Measurements from ENCODE around the gene DIP2C.

DIP2C gene

DNA sequence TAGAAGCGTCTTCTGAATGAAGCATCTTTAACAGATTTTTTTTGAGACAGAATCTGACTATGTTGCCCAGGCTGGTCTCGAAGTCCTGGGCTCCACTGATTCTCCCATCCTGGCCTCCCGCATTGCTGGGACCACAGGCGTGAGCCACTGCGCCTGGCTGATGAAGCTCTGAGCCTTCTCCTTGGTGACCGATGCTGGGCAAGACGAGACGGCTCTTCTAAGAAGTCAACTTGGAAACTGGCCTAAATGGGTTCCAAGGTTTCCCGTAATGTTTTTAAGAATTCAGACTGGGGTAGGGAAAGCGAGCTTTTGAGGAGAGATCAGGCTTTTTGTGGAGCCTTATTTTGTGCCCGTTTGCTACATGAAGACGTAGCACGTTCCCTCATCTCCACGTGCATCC is 329.7 kb downstream of the DIP2C start:
- TF ChIP-seq, protein P1, sequence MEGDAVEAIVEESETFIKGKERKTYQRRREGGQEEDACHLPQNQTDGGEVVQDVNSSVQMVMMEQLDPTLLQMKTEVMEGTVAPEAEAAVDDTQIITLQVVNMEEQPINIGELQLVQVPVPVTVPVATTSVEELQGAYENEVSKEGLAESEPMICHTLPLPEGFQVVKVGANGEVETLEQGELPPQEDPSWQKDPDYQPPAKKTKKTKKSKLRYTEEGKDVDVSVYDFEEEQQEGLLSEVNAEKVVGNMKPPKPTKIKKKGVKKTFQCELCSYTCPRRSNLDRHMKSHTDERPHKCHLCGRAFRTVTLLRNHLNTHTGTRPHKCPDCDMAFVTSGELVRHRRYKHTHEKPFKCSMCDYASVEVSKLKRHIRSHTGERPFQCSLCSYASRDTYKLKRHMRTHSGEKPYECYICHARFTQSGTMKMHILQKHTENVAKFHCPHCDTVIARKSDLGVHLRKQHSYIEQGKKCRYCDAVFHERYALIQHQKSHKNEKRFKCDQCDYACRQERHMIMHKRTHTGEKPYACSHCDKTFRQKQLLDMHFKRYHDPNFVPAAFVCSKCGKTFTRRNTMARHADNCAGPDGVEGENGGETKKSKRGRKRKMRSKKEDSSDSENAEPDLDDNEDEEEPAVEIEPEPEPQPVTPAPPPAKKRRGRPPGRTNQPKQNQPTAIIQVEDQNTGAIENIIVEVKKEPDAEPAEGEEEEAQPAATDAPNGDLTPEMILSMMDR (IDR thresholded peaks at IDR 0.05; ENCODE audit: low read length, missing control alignments) = no peak
- H3K4me3 ChIP-seq (replicated peaks; ENCODE audit: low read depth, low read length) = no peak overlapping the region
- no peak for DNase-seq (ENCODE audit: low read depth)

DNA sequence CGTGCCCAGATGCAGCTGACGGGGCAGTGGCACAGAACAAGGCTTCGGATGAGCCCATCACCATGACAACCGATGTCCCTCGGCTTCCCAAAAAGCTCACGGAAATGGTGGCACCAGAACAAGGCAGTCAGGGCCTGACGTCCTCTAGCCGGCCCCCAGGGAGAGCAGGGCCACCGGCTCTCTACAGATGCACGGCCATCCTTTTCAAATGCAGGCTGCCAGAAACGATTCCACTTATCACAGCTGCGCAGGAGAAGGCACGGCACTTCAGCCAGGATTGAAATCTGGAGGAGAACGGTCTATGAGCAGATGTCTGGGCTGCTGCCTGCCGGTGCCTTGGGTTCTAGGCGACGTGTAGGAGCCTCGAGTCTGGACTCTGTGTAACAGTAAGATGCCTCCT is 330.4 kb downstream of the DIP2C start:
- no peak overlapping the region for H3K4me3 ChIP-seq (replicated peaks; ENCODE audit: low read depth, low read length)
- TF ChIP-seq, protein P1 (IDR thresholded peaks at IDR 0.05; ENCODE audit: low read length, missing control alignments) = no peak
- no peak for DNase-seq (ENCODE audit: low read depth)

DNA sequence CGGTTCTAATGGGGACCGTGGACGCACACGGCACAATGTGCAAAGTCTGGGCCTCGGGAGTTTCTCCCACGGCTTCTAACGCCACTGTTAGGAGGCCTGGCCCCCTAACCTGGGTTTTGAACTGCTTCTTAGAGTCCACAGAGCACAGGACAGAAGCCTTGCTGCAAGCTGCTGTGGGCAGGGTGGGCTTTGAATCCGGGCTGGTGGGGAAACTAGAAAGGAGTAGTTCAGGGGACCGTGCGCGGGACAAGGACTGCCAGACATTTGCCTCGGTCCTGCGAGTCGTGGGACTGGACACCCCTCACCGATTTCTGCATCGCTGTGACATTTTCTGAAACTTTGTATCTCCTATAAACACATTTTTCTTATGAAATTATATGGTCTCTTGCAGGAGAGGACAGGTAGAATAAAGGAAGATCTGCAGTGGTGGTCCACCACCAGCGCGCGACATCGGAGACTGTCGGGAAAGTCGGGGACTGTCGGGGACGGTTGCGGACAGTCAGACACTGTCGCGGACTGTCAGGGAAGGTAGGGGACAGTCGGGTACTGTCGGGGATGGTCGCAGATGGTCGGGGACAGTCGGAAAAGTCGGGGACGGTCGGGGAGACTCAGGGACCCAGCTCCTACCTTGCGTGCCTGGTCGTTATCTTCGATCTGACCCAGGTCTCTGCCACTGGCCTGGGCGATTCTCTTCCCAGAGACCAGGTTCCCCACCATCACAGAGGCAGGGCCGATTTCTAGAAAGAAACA is 332.1 kb downstream of the DIP2C start:
- H3K4me3 ChIP-seq (replicated peaks; ENCODE audit: low read depth, low read length) = no peak overlapping the region
- DNase-seq (ENCODE audit: low read depth) = no peak
- TF ChIP-seq, protein P1 (IDR thresholded peaks at IDR 0.05; ENCODE audit: low read length, missing control alignments) = no peak

DNA sequence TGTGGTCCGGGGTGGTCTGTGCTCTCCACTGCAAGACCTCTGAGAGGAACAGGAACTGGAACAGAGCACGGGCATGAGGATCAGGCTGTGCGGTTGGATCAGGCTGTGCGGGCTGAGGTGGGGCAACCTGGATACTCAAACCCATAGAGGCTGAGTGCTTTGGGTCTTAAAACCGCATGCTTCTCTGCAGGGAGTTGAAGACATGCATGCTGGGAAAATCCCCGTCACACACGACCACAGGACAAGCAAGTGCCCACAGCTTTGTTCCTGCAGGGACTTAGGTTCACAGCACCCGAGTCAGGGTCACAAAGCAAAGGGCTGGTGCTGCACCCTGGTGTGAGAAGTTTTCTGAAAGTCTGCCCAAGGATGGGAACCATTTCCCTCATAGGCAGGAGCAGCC is 333.0 kb downstream of the DIP2C start:
- H3K4me3 ChIP-seq (replicated peaks; ENCODE audit: low read depth, low read length) = no peak overlapping the region
- TF ChIP-seq, protein P1 (IDR thresholded peaks at IDR 0.05; ENCODE audit: low read length, missing control alignments) = no peak
- DNase-seq (ENCODE audit: low read depth) = no peak

DNA sequence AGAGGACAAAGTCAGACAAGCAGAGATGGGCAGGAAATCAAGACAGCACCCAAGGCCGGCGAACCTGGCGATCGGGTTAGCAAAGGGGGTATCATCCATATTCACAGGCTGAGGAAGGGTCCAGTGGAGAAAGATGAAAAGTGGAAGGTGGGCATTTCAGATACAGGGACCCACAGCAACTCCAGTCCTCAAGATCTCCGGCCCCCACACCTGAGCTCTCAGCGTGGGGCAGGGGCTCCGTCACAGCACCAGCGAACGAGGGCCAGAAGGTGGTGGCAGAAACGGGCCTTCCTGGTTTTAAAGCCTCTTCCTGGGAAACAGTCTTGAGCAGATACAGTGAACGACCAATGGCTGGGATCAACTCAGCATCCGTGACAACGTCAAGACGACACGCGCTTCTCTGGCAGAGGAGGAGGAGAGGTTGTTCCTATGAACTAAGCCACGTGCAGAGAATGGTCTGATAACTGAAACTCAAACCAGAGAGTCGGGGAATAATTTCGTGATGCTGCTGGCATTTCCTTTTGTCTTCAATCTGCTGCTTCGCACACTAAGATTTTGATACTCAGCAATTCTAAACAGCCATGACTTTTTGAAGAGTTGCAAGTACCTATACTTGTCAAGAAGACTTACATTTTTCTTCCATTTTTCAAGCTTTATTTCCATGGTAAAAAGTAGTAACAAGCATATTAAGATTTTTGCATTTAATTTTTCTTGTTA is 334.4 kb downstream of the DIP2C start:
- H3K4me3 ChIP-seq (replicated peaks; ENCODE audit: low read depth, low read length) = no peak overlapping the region

DNA sequence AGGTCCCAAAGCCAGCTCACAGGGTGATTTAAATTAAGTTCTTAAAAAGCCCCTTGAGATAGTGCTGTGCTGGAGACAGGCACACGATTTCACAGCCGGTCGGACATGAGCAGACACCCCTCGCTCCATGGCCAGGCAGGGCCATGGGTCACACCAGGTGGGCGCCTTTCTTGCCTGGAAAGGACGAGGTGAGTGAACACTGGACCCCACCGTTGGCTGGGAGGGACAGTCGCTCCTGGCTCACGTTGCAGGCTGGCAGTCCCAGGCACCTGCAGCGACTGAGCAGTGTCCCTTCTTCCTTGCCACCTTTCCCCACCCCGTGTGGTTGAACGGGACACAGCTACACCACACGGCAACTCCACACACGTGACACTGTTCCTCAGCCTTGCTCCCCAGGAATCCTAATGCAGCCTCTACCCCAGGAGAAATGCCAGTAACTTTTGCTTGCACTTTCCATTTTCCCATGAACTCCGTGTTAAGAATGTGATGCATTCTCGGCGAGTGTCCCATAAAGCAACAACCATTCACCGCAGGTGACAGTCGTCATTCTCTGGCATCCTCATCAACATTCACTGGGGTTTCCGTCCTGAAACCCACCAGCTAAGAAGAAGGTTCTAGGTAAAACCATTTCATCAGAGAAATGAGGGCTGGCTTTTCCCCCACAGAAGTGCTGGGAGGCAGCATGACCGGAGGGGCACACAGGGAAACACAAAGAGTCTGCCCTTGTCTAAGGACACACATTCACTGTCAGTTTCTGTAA is 336.8 kb downstream of the DIP2C start:
- TF ChIP-seq, protein P1 (IDR thresholded peaks at IDR 0.05; ENCODE audit: low read length, missing control alignments) = no peak
- no peak for DNase-seq (ENCODE audit: low read depth)
- no peak overlapping the region for H3K4me3 ChIP-seq (replicated peaks; ENCODE audit: low read depth, low read length)

More for the DNA sequence above, 334.4 kb downstream of the DIP2C start:
- TF ChIP-seq, protein P1 (IDR thresholded peaks at IDR 0.05; ENCODE audit: low read length, missing control alignments) = no peak
- DNase-seq (ENCODE audit: low read depth) = no peak

All from fibroblast of pulmonary artery (primary cell).